ENCODE measurements around the gene IGFL1.
"Not testable (repeated sequence)": the region's sequence is repeated elsewhere in the genome, so short reads cannot be mapped to it uniquely, and the experiment has no call there.

Gene IGFL1

DNA sequence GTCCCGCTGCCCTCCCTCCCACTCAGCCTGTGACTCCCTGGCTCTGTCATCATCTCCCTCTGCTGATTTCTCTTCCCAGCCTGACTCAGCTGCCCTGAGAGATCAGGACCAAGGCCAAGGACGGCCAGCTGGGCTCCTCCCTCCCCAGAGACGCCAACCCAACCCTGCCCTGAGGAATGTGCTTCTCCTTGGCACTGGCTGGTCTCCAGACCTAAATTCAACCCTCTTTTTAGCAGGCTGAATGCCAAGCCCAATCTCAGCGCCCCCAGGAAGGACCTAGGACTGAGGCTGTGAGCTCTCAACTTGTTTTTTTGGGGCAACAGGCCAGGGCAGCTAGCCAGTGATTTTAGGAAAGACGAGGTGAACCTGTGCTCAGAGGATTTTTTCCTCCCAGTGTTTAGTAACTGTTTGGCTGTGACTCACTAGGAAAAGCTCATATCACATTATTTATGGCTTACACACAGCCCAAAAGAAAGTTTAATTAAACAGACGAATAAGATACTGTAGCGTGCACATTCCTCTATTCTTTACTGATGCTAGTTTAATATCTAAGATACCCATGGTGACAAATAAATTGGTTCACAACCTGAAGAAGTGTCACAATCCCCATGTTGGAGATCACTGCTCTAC is 7.4 kb upstream of the IGFL1 start:
- peak; percentile 88 for DNase-seq (ENCODE audit: low read depth, low spot score)

DNA sequence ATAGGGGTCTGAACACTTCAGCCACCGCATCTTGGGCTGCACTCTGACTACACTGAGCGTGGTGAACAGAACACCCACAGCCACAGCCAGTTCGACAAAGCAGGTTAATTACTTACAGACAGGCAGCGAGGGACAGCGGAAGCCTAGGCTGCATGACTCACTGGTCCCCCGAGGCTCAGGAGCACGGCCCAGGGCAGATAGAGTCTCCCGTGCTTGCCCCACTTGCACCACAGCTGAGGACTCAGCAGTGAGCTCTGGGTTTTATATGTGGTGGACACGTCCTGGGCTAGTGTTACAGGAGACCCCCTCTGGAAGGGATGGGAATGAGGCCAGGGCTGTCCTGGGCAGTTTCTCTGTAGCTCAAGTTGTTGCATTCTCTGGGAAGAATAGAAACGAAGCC is 5.8 kb upstream of the IGFL1 start:
- DNase-seq (ENCODE audit: low read depth, low spot score): not testable (repeated sequence)

DNA sequence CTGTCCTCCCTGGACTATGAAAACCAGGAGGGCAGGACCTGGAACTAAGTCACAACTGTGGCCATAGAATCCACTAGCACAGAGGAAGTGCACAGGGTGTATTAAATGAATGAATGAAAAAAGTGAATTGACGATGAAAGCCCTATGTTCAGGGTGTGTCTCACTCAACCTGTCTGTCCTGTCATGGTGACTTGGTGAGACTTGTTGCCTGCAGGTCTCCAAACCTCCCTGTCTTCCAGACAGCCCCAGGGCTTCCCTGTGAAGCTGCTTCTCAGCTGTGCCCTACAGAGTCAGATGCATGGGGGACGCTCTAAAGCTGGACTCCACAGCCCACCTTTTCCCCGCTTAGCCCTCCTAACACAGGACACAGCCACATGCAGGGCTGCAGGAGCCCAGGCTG is 4.8 kb upstream of the IGFL1 start:
- no peak for DNase-seq (ENCODE audit: low read depth, low spot score)

DNA sequence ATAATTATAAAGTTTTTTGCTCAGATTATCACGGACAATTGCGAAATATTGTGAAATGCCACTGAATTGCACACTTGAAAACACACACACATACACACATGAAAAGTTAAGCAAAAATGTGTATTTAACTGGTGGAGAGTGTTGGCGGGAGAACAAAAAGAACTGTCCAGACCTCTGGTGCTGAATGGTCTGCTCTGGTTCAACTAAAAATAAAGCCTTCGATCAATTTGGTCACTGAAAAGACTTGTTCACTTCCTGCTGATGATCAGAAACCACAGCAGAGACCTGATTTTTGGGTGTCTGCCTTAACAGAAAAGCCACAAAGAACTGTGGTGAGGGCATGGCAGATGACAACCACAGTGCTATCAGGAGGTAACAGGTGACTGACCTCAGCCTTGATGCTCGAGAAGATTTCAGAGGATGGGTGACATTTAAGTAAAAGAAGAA is 4.0 kb upstream of the IGFL1 start:
- peak; percentile 49 for DNase-seq (ENCODE audit: low read depth, low spot score)

DNA sequence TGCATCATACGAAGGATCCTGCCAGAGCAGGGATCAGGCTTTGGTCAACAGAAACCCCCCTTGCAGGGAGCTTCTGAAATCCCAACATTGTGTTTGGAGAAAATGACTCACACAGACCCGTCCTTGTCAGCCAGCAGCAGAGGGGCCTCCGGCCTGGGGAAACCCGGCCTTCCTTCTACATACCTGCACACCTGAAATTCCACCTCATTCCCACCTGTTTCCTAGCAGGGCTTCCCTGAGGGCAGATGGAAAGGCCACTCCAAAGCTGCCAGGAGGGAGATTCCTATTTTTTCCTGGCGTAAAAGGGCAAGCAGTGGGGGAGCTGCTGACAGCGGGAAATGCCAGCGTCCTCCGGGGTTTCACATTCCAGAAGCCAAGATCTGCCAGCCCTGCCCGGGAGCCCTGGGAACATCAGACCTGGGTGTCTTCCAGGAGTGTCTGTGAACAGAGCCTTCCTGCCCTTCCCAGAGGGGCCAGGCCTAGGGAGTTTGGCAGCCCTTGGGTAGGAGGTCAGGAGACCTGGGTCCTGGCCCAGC is 3.0 kb upstream of the IGFL1 start:
- no peak for DNase-seq (ENCODE audit: low read depth, low spot score)

DNA sequence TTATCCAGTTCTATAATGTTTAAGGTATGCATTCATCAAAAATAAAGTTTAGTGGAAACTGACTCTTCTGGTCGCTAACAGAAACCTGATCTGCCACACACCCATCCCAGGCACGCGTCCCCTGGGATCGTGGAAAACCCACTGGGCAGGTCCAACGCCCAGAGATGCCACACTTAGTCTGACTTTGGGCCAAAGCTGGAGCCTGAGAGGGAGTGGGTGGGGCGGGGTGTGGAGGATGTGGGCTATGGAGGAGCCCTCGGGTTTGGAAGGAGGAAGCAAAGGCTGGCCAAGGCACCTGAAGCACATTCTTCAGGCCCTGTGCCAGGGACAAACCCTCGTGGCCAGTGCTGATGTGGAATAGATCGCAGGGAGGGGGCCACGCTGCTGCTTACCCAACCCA is 2.5 kb downstream of the IGFL1 start:
- no peak for DNase-seq (ENCODE audit: low read depth, low spot score)

DNA sequence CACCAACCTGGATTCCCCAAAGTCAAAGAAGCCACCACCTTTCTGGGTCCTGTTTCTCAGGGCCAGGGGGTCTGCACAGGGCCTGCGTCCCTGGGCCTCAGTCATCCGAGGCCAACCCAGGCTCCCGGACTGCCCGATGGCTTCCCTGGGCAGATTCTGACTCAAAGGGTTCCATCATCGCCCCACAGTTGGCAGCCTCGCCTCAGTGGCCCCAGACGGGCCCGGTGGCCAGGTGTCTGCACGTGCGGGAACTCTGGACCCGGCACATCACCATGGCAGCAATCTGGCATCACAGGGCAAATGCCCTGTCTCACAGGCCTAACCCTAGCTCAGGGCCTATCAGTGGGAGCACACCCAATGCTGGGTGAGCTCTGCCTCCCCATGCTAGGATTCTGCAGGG is 2.9 kb downstream of the IGFL1 start:
- no peak for DNase-seq (ENCODE audit: low read depth, low spot score)

DNA sequence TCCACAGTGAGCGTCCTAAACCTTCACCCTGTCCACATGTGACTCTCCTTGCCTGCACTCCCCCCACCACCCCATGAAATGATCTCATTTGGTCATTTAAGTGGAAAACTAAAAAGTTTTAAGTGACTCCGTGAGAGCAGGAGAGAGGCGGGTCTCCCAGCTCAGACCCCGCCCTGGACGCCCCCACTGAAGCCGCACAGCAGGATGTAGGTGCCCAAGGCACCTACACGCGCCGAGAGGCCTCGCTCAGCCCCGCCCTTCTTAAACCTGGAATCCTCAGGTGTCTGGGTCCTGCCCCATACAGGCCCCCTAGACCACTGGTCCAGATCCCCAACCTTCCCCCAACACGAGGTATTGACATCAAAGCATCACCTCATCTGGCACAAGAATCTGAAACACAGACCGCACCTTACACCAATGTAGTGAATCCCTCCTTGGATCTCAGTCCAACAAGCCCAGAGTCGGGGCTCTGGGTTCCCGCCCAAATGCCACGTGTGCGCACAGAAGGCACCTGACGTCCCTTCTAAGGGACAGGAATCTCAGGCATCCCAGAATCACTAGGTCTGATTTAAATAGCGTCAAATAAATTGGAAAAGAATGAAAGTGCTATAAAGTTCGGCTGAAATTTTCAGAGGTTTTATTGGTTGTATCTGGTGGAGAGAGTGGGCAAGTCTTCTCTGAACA is 3.5 kb downstream of the IGFL1 start:
- DNase-seq (ENCODE audit: low read depth, low spot score): no peak

DNA sequence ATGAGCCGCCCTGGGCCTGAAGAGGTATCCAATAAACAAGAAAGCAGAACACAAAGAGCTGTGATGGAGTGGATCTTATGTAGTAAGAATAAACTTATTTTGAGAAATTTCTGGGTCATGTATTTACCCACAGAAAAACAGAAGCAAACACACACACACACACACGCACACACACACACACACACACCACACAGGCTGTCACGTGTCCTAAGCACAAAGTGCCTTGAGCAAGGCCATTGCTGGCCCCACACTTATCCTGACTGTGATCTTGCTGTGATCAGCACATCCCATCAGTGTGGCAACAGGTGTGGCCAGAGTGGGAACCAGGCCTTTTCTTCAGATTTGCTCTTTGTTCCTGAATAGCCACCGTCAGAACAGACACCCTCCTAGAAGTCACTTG is 4.3 kb downstream of the IGFL1 start:
- not testable (repeated sequence) for DNase-seq (ENCODE audit: low read depth, low spot score)

DNA sequence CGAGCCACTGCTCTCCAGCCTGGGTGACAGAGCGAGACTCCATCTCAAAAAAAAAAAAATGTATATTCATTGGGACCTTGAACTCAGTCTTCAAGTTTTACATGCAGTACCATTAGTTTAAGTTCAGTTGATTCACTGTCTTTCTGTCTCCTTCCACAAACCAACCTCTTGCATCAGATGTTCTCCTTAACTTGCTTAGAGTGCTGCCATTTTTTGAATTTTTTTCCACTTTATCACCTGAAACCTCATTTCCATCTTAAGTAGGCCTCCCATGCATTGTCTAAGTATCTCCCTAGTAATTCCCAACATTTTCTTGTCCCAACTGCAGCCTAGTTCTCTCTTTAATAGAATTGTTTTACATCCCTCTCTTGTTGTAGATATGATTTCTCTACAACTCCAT is 8.6 kb downstream of the IGFL1 start:
- DNase-seq (ENCODE audit: low read depth, low spot score): not testable (repeated sequence)

DNA sequence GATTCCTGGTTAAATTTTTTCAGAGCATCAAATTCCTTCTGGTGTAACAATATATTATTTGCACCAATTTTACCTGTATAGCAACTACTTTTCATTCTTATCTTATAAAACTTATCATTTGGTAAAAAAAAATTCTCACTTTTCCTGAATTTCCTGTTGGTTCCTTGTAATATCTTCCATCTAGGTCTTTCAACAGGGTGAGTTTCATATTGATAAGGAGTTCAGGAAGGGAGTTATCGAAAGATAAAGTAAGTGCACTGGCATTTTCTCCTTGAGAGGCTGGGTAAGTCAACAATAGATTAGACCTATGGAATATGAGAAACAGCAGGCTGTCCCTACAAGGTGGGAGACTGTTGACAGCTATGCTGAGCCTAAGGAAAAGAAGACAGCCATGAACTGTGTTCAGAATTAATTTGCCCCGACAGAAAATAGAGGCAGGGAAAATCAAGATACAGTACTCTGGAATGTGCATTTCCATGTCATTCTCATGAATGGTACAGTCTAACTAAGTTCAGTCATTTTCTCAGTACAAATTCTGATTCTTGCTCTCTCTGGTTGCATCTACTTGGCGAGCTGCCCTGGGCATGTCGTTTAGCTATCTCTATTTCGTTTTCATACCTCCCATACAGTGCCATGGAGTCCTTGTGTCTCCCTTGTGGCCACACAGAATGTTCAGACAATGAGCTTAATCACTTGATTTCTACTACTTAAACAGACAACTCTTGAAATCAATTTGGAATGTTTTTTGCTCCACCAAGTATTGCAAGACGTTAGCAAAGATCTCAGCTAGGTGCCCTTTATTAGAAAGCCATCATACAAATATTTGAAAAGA is 9.9 kb downstream of the IGFL1 start:
- no peak for DNase-seq (ENCODE audit: low read depth, low spot score)

DNA sequence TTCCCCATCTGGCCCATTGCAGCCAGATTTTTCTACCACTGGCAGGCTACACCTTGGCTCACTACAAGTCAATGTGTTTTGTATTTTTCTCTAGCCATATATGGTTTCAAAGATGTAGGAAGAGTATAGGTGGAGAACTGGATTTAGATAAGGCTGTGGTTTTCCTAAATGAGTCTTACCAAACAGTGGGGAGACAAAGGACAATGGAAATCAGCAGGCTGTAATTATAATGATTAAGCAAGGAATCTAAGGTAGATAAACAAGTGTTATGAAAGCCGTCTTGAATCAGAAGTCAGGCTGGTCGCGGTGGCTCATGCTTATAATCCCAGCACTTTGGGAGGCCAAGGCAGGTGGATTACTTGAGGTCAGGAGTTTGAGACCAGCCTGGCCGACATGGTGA is 11.2 kb downstream of the IGFL1 start:
- DNase-seq (ENCODE audit: low read depth, low spot score): no peak

DNA sequence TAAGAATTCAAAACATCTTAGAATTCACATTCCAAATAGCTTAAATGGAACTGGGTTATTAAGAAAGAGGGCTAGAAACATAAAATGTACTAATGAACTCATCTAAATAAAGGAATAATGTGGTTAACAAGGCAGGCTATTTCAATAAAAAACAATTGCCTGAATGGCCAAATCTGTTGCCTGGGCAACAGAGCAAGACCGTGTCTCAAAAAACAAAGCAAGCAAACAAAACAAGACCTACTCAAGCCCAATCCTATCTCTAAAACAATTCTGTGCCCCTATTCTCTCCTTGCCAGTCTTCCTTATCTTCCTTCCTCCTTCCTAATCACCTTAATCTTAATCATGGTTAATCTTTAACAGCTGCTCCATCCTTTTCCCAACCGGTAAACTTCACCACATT is 12.1 kb downstream of the IGFL1 start:
- no peak for DNase-seq (ENCODE audit: low read depth, low spot score)

DNA sequence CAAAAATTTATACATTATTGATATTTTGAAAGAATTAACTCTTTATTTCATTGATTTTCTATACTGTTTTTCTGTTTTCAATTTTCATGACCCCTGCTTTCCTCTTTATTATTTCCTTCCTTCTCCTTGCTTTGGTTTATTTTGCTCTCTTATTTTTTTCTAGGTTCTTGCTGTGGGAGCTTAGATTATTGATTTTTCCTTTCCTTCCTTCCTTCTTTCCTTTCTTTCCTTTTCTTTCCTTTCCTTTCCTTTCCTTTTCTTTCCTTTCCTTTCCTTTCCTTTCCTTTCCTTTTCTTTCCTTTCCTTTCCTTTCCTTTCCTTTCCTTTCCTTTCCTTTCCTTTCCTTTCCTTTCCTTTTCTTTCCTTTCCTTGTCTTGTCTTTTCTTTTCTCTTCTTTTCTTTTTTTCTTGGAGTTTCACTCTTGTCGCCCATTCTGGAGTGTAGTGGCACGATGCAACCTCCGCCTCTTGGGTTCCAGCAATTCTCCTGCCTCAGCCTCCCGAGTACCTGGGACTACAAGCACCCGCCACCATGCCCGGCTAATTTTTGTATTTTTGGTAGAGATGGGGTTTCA is 13.6 kb downstream of the IGFL1 start:
- DNase-seq (ENCODE audit: low read depth, low spot score): not testable (repeated sequence)

DNA sequence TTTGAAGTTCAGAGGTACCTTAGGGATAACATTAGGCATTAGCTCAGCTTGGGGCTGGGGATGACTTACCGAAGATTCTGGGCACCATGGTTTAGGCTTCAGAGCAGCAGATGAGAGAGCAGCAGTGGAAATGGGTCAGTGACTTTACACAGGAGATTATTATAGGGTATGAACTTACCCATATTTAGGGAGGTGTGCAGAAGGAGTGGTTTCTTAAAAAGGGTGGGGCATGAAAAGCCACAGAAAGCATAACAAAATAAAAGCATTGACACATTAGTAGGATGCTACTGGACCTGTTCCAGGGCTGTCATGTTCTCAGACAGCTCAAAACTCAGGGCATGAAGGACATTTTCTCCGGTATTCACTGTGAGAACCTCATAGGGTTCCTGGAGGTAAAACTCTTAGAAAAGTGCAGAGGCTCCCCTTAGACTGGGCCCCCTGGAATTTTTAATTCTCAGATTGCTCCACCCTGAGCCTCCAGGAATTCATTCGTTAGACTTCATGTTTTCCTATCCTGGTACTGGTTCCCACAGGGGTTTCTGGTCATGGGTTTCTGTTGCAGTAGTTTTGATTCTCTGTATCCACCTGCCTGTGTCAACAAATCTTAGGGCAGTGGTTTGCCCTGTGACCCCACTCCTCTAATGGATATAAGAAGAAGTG is 20.7 kb downstream of the IGFL1 start:
- DNase-seq (ENCODE audit: low read depth, low spot score): no peak

DNA sequence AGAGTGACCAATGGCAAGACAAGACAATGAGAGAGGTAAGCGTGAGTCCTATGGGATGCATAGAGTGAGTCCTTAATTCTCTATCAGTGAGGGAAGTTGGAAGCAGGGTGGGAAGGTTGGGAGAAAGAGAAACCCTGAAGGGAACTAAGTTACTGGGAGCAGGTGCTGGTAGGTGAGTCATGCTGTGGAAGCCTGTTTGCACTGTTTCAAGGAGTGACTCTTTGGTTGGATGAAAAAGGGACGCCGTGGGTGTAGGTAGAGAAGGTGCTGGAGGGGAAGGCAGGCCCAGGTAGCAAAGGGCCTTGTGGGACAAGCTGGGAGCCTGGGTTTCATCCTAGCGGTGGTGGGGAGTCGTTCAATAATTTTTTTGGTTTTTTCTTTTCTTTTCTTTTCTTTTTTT is 21.9 kb downstream of the IGFL1 start:
- no peak for DNase-seq (ENCODE audit: low read depth, low spot score)

DNA sequence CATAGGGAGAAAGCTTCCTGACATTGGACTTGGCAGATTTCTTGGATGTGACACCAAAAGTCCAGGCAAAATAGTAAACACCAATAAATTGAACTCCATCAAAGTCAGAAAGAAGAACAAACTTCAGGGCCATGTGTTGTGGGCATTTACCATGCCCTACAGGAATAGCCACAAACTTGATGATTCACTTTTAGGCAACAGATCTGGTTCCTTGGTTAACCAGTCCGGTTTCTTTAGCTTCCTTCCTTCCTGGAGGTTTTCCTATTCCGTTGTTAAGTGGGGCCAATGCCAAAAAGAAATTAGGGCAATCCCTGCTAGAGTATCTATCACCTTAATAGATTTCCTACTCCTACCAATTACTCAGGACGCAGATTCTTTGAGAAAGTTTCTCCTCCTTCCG is 25.2 kb downstream of the IGFL1 start:
- no peak for DNase-seq (ENCODE audit: low read depth, low spot score)

DNA sequence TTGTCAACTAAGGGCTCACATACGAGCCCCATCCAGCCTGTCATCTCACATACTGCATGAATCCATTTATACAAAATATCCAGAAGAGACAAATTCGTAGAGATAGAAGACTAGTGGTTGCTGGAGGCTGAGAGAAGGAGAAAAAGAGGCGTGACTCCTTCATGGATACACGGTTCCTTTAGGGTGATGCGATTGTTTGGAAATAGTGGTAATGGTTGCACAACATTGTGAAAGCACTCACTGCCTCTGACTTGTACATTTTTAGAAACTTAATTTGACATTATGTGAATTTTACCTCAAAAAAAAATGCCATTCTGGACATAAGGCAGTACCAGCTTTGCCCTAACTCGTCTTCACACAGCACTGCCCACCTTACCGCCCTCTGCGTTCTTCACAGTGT is 27.3 kb downstream of the IGFL1 start:
- no peak for DNase-seq (ENCODE audit: low read depth, low spot score)

DNA sequence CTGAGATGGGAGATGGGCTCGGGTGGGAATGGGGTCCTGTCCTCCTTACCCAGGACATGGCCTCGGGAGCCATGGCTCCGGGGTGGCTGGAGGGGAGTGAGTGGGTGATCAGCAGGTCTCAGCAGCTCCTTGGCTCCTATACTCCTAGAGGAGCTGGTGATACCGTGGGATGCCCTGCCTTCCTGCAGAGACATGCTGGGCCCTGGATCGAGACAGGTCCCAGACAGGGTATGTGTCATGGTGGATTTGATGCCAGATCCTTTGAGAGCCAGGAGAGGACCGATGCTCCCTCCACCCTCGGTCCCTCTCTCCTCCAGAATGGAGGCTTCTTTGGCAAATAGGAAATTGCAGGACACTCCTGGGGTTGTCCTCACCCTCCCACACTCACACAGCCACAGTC is 32.0 kb downstream of the IGFL1 start:
- not testable (repeated sequence) for DNase-seq (ENCODE audit: low read depth, low spot score)

DNA sequence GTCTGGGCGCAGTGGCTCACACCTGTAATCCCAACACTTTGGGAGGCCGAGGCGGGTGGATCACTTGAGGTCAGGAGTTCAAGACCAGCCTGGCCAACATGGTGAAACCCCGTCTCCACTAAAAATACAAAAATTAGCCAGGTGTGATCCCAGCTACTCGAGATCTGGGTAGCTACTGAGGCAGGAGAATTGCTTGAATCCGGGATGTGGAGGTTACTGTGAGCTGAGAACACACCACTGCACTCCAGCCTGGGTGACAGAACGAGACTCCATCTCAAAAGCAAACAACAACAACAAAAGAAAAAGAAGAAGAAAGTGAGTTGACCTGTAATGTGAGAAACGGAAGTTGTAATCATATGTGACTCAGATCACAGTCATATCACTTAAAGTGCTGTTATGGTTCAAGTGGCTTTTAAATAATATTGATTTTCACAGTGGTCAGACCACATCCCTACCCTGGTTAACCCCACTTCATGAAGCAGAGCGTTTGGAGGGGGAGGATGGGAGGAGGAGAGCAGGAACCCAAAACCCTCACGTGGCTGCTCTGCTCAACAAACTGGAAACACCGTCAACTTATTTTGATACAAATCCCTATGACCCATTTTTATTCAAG is 33.2 kb downstream of the IGFL1 start:
- peak; percentile 71 for DNase-seq (ENCODE audit: low read depth, low spot score)

DNA sequence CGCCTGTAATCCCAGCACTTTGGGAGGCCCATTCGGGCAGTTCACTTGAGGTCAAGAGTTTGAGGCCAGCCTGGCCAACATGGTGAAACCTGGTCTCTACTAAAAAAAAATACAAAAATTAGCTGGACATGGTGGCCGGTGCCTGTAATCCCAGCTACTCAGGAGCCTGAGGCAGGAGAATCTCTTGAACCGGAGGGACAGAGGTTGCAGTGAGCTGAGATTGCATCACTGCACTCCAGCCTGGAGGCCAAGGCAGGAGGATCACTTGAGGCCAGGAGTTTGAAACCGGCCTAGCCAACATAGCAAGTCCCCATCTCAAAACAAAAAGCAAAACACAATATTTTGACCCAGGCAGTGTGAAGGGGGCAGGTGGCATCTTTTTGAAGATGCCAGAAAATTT is 35.3 kb downstream of the IGFL1 start:
- not testable (repeated sequence) for DNase-seq (ENCODE audit: low read depth, low spot score)

All from astrocyte of the hippocampus (primary cell).